HepG2 (cell line): ENCODE results near the gene KCNIP3. TPM values are rescaled to one million over a fixed set of nuclear protein-coding genes. Genes with fewer than 3 reads are reported as not detected.

Source experiments
- ATAC-seq: fragments of 200-7000 bp; cut with Tn5 transposase; 3 replicates; pipeline ENCODE4 v1.9.1; 2020; ENCODE audit warnings: mild to moderate bottlenecking, moderate library complexity
- BruUV-seq: library from RNA; stranded (reverse); fragments of 400-500 nt; replicated peaks from 2 replicates; lab custom pipeline; 2021; lab: Mats Ljungman, UMichigan
- CTCF ChIA-PET: fragments of 300-600 bp; formaldehyde crosslinking; extraction: SDS; loops from one replicate; lab custom pipeline; 2021; ENCODE audit warnings: low total read pairs, inconsistent platforms, low intra/inter-chr PET ratio; lab: Yijun Ruan, JAX
- POLR2A ChIA-PET: fragments of 350-600 bp; sonication (Branson Sonifier 250); formaldehyde crosslinking; loops from one replicate; lab custom pipeline; 2020; ENCODE audit warnings: antibody characterized with exemption, inconsistent platforms; lab: Yijun Ruan, JAX
- DNase-seq: peaks from one replicate; pipeline ENCODE4 v3.0.0-alpha.2; 2015; ENCODE audit warnings: low spot score
- FAIRE-seq: peaks from 3 replicates; lab custom pipeline; 2011; peaks lifted over from hg19 to GRCh38; lab: Jason Lieb, UNC
- H2AFZ ChIP-seq: one replicate; pipeline ENCODE4 v1.6.1; 2011; ENCODE audit warnings: low read length, inconsistent platforms
- H3K27ac ChIP-seq: fragments of 300-600 bp; 3 replicates; pipeline ENCODE4 v1.8.0; 2011; ENCODE audit warnings: mixed run types, mild to moderate bottlenecking, mixed read lengths, low read length, inconsistent platforms; ENCODE audit not compliant: insufficient read depth; ENCODE audit errors: extremely low read length
- H3K27me3 ChIP-seq, 2 experiments: fragments of 200-600 bp in 1 of 2; 2 replicates in 1 of 2; 3 replicates in 1 of 2; pipeline versions ENCODE4 v1.6.0 to v1.8.0; 2011; ENCODE audit warnings: low read length in 2 of 2, mild to moderate bottlenecking in 2 of 2, moderate library complexity in 2 of 2, inconsistent platforms in 1 of 2; ENCODE audit not compliant: insufficient read depth in 2 of 2, control insufficient read depth in 1 of 2
- H3K36me3 ChIP-seq, 2 experiments: fragments of 200-600 bp in 1 of 2; replicated peaks in 1 of 2; 2 replicates in 1 of 2; 3 replicates in 1 of 2; pipeline versions ENCODE4 v1.5.1 to v1.8.0; 2011; ENCODE audit warnings: low read length in 2 of 2, inconsistent platforms in 1 of 2; ENCODE audit not compliant: insufficient read depth in 2 of 2, control insufficient read depth in 1 of 2
- H3K4me1 ChIP-seq: 2 replicates; pipeline ENCODE4 v1.5.1; 2012; ENCODE audit warnings: low read length, inconsistent platforms; ENCODE audit not compliant: insufficient read depth
- H3K4me2 ChIP-seq: 2 replicates; pipeline ENCODE4 v1.6.0; 2011; ENCODE audit warnings: low read depth, low read length, inconsistent platforms
- H3K4me3 ChIP-seq, 3 experiments: fragments of 200-600 bp in 1 of 3; sonication (generic), shearing (Covaris generic) in 1 of 3; replicated peaks in 1 of 3; 2 replicates each; pipeline ENCODE4 v1.5.1; 2011 to 2016; ENCODE audit warnings: low read length in 3 of 3, inconsistent platforms in 2 of 3, low read depth in 2 of 3, mild to moderate bottlenecking in 2 of 3, control low read depth in 1 of 3, mixed read lengths in 1 of 3; ENCODE audit not compliant: insufficient read depth in 1 of 3
- H3K79me2 ChIP-seq: one replicate; pipeline ENCODE4 v1.6.1; 2011; ENCODE audit warnings: low read length, inconsistent platforms; ENCODE audit not compliant: insufficient read depth
- H3K9ac ChIP-seq: 2 replicates; pipeline ENCODE4 v1.6.0; 2011; ENCODE audit warnings: mild to moderate bottlenecking, low read depth, low read length, inconsistent platforms; ENCODE audit not compliant: insufficient read depth
- H3K9me3 ChIP-seq: 2 replicates; pipeline ENCODE4 v1.5.1; 2012; ENCODE audit warnings: mild to moderate bottlenecking, low read length
- H4K20me1 ChIP-seq: 2 replicates; pipeline ENCODE4 v1.6.0; 2011; ENCODE audit warnings: inconsistent platforms, mild to moderate bottlenecking, low read length, moderate library complexity; ENCODE audit not compliant: insufficient read depth
- EEA1 ChIP-seq: sonication (generic); formaldehyde crosslinking; IDR thresholded peaks from 2 replicates; pipeline ENCODE4 v1.5.1; 2020; ENCODE audit warnings: mild to moderate bottlenecking, missing genetic modification reagents, borderline replicate concordance
- RNF2 ChIP-seq: fragments of 450-650 bp; conservative IDR thresholded peaks from 2 replicates; pipeline ENCODE4 v1.6.1; 2016; ENCODE audit warnings: low read depth
- SSRP1 ChIP-seq: IDR thresholded peaks from 2 replicates; pipeline ENCODE4 v1.6.1; 2016; ENCODE audit warnings: control low read depth
- TBL1XR1 ChIP-seq: fragments of 150-350 bp; IDR thresholded peaks from 2 replicates; pipeline ENCODE4 v1.6.1; 2014; ENCODE audit warnings: borderline replicate concordance, low read length; ENCODE audit not compliant: partially characterized antibody
- THAP7 ChIP-seq: sonication (generic); formaldehyde crosslinking; IDR thresholded peaks from 2 replicates; pipeline ENCODE4 v1.8.1; 2023; ENCODE audit warnings: mild to moderate bottlenecking, missing genetic modification reagents
- TIGD3 ChIP-seq: sonication (generic); formaldehyde crosslinking; IDR thresholded peaks from 2 replicates; pipeline ENCODE4 v1.5.1; 2020; ENCODE audit warnings: mild to moderate bottlenecking, missing genetic modification reagents, borderline replicate concordance
- ZBTB20 ChIP-seq: sonication (generic); formaldehyde crosslinking; IDR thresholded peaks from 2 replicates; pipeline ENCODE4 v1.8.1; 2023; ENCODE audit warnings: missing genetic modification reagents, low read depth, mild to moderate bottlenecking, borderline replicate concordance
- ZFYVE20 ChIP-seq: sonication (generic); formaldehyde crosslinking; IDR thresholded peaks from 2 replicates; pipeline ENCODE4 v1.8.0; 2023; ENCODE audit warnings: low read depth, mild to moderate bottlenecking, moderate library complexity, missing genetic modification reagents, borderline replicate concordance
- ZNF335 ChIP-seq: sonication (generic); formaldehyde crosslinking; IDR thresholded peaks from 2 replicates; pipeline ENCODE4 v1.4.0; 2020; ENCODE audit warnings: missing genetic modification reagents
- ZNF367 ChIP-seq: sonication (generic); formaldehyde crosslinking; IDR thresholded peaks from 2 replicates; pipeline ENCODE4 v1.4.0; 2020; ENCODE audit warnings: missing genetic modification reagents, borderline replicate concordance
- ZNF589 ChIP-seq: sonication (generic); formaldehyde crosslinking; conservative IDR thresholded peaks from 2 replicates; pipeline ENCODE4 v1.8.0; 2022; ENCODE audit warnings: mild to moderate bottlenecking, moderate library complexity, missing genetic modification reagents
- WGBS: methylation state at CpG from one replicate; pipeline ENCODE4 v1.1.6; 2017; ENCODE audit warnings: low lambda C conversion rate; 5-methylcytosine and 5-hydroxymethylcytosine counted together
- in situ Hi-C: cut with HindIII; loops from 2 replicates; pipeline ENCODE4 v1.10.0; 2017; ENCODE audit warnings: low pct_unique_long_range_greater_than_20kb; ENCODE audit not compliant: extremely low pct_ligation_motif_present
- intact Hi-C: fragments of 100-400 bp; cut with micrococcal nuclease; formaldehyde crosslinking; loops from one replicate; pipeline ENCODE4 v1.10.0; 2022; ENCODE audit not compliant: unreplicated experiment
- polyA plus RNA-seq, 8 experiments: library from polyadenylated mRNA; depleted of rRNA in 3 of 8; stranded (reverse) in 7 of 8; unstranded in 1 of 8; fragments of >200 nt; fragmentation: Illumina TruSeq in 4 of 8; extraction: Trizol in 4 of 8; gene quantifications; 2 replicates each; pipeline versions ENCODE4 v1.2.1 to v1.2.3, GENCODE V29; 2011 to 2016; ENCODE audit warnings: low read depth in 4 of 8, missing spikeins in 1 of 8, mixed read lengths in 1 of 8; ENCODE audit not compliant: insufficient read depth in 1 of 8
- total RNA-seq, 5 experiments: library from RNA; depleted of rRNA; stranded (reverse); fragments of >200 nt; fragmentation: Illumina TruSeq; extraction: Trizol; gene quantifications; 2 replicates each; pipeline ENCODE4 v1.2.3, GENCODE V29; 2016; ENCODE audit warnings: low read depth in 1 of 5

The KCNIP3 gene
- total and polyA plus RNA-seq, 2 of the 13 experiments (the other 11 are each of a cell fraction or from before 2014, with no cell fraction given): not detected

GRCh38 chr2:95349568-95350322 is 52.6 kb downstream of the KCNIP3 start:
- no peak overlapping the region for H3K4me2 ChIP-seq
- intact Hi-C loops (no loop called here), in situ Hi-C loops (no loop called here)
- ATAC-seq (no peak), DNase-seq (no peak), FAIRE-seq (no peak)
- no peaks in the 10 kb centered on the region for H3K79me2 ChIP-seq
- POLR2A ChIA-PET: interaction anchor here (1.0 kb wide), 1 partner anchor 53 kb away, joined by 3 read pairs; the partner anchor contains the start of gene FAHD2A
- no peak overlapping the region for H2AFZ ChIP-seq
- H3K27me3 ChIP-seq: peaks cover 9 to 65% of the 10 kb centered on the region in 2 experiments; a peak in 4 of 5 replicates
- no TSS peak for BruUV-seq
- TF ChIP-seq THAP7 (CRISPR knock-in tag) (no peak), EEA1 (CRISPR knock-in tag) (no peak), ZNF335 (no peak), ZNF589 (CRISPR knock-in tag) (no peak), RNF2 (no peak), TBL1XR1 (no peak), SSRP1 (CRISPR knock-in tag) (no peak), TIGD3 (no peak), ZBTB20 (CRISPR knock-in tag) (no peak), ZFYVE20 (CRISPR knock-in tag) (no peak), ZNF367 (CRISPR knock-in tag) (no peak)
- no peak overlapping the region for H3K4me3 ChIP-seq
- H3K36me3 ChIP-seq: no peaks in the 10 kb centered on the region
- H3K4me1 ChIP-seq: peaks cover 7% of the 10 kb centered on the region; the same call in 1 of the 2 replicates
- no peaks in the 10 kb centered on the region for H3K9me3 ChIP-seq
- CTCF ChIA-PET: no interaction called here
- no peak overlapping the region for H3K9ac ChIP-seq
- WGBS: 8% methylated on average over 11 of the region's 12 CpGs
- H4K20me1 ChIP-seq: no peaks in the 10 kb centered on the region; the same call in 1 of the 2 replicates
- no peak overlapping the region for H3K27ac ChIP-seq
